ENCODE data around the gene ZNF22.

GRCh38 chr10:44961230-44961571 is 39.5 kb upstream of the ZNF22 start:
- TF ChIP-seq FOXK2 (IDR thresholded peaks at IDR 0.05) (no peak), FOXM1 (IDR thresholded peaks at IDR 0.05; ENCODE audit: borderline replicate concordance) (no peak), ELF4 (IDR thresholded peaks at IDR 0.05) (no peak), TARDBP (IDR thresholded peaks at IDR 0.05) (no peak), FOXA1 (IDR thresholded peaks at IDR 0.05) (no peak), BHLHE40 (IDR thresholded peaks at IDR 0.05; ENCODE audit: borderline replicate concordance) (no peak), ARNT (IDR thresholded peaks at IDR 0.05) (no peak), NFRKB (IDR thresholded peaks at IDR 0.05) (no peak), L3MBTL2 (conservative IDR thresholded peaks at IDR 0.05) (no peak), SUZ12 (IDR thresholded peaks at IDR 0.05) (no peak), LEF1 (IDR thresholded peaks at IDR 0.05; ENCODE audit: borderline replicate concordance) (no peak), ZNF384 (IDR thresholded peaks at IDR 0.05) (no peak)
- TF ChIP-seq, protein P1, sequence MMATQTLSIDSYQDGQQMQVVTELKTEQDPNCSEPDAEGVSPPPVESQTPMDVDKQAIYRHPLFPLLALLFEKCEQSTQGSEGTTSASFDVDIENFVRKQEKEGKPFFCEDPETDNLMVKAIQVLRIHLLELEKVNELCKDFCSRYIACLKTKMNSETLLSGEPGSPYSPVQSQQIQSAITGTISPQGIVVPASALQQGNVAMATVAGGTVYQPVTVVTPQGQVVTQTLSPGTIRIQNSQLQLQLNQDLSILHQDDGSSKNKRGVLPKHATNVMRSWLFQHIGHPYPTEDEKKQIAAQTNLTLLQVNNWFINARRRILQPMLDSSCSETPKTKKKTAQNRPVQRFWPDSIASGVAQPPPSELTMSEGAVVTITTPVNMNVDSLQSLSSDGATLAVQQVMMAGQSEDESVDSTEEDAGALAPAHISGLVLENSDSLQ (IDR thresholded peaks at IDR 0.05) = no peak

All from HEK293T (cell line).